ENCODE results near the gene NR1I3.
"Not testable (repeated sequence)": the region's sequence is repeated elsewhere in the genome, so short reads cannot be mapped to it uniquely, and the experiment has no call there.

The NR1I3 gene

GRCh38 chr1:161259345-161259702 is 21.3 kb upstream of the NR1I3 start:
- Mint-ChIP-seq H3K27ac (no peak overlapping the region), H3K9me3 (peaks cover 31% of the 10 kb centered on the region), H3K4me1 (ENCODE audit: low read depth) (peaks cover 7% of the 10 kb centered on the region), H3K4me3 (peak overlapping the region; percentile 41), H3K36me3 (ENCODE audit: low read depth) (peaks cover 7% of the 10 kb centered on the region), H3K27me3 (ENCODE audit: low read depth) (peaks cover 64% of the 10 kb centered on the region)

- Mint-ChIP-seq H3K27ac (no peak within 1 kb of the TSS), H3K27me3 (ENCODE audit: low read depth) (peaks cover 64% of the 10 kb centered on the region), H3K4me3 (peak within 1 kb of the TSS; percentile 79)
These were observed 20.7 kb upstream of the NR1I3 start, which contains the start of gene PCP4L1 for GRCh38 chr1:161258439-161259344. TSS of gene PCP4L1 (plus strand) at chr1:161258745. CDS start at chr1:161258975, 230 bp downstream.

DNA sequence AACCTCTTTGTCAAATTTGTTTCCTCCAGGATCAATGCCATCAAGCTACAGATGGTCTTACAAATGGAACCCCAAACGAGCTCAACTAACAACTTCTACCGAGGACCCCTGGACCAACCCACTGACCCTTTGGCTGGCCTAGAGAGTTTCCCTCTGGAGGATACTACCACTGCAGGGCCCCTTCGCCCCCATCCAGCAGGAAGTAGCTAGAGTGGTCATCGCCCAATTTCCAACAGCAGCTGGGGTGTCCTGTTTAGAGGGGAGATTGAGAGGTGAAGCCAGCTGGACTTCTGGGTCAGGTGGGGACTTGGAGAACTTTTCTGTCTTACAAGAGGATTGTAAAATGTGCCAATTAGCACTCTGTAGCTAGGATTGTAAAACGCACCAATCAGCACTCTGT is 19.1 kb upstream of the NR1I3 start:
- peaks cover 31% of the 10 kb centered on the region for H3K9me3 Mint-ChIP-seq
- H3K27ac Mint-ChIP-seq; H3K4me3 Mint-ChIP-seq; H3K36me3 Mint-ChIP-seq (ENCODE audit: low read depth); H3K4me1 Mint-ChIP-seq (ENCODE audit: low read depth): not testable (repeated sequence)
- peaks cover 59% of the 10 kb centered on the region for H3K27me3 Mint-ChIP-seq (ENCODE audit: low read depth)

More at GRCh38 chr1:161258439-161259344, 20.7 kb upstream of the NR1I3 start, which contains the start of gene PCP4L1:
- Mint-ChIP-seq H3K4me1 (ENCODE audit: low read depth) (peaks cover 7% of the 10 kb centered on the region), H3K36me3 (ENCODE audit: low read depth) (peaks cover 7% of the 10 kb centered on the region), H3K9me3 (peaks cover 31% of the 10 kb centered on the region)

DNA sequence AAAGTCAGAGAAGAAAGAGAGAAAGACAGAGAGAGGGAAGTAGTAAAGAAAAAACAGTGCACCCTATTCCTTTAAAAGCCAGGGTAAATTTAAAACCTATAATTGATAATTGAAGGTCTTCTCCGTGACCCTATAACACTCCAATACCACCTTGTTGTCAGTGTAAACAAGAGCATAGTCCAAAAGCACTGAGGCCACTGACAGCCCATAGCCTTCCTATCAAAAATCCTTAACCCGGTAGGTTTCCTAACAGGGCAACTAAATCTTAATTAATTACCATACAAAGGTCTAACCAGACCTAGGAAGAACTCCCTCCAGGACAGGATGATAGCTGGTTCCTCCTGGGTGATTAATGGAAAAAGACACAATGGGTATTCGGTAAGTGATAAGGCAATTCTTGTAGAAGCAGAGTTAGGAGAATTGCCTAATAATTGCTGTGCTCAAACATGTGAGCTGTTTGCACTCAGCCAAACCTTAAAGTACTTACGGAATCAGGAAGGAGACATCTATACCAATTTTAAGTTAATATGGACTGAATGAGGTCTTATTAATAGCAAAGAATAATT is 18.0 kb upstream of the NR1I3 start:
- Mint-ChIP-seq H3K27me3 (ENCODE audit: low read depth) (peaks cover 49% of the 10 kb centered on the region), H3K9me3 (peaks cover 31% of the 10 kb centered on the region)
- not testable (repeated sequence) for H3K4me3 Mint-ChIP-seq; H3K4me1 Mint-ChIP-seq (ENCODE audit: low read depth); H3K36me3 Mint-ChIP-seq (ENCODE audit: low read depth); H3K27ac Mint-ChIP-seq

DNA sequence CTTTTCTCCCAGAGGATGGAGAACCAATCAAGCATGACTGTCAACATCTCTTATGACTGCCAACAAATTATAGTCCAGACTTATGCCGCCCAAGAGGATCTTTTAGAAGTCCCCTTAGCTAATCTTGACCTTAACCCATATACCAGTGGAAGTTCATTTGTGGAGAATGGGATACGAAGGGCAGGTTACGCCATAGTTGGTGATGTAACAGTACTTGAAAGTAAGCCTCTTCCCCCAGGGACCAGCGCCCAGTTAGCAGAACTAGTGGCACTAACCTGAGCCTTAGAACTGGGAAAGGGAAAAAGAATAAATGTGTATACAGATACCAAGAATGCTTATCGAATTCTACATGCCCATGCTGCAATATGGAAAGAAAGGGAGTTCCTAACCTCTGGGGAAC is 17.3 kb upstream of the NR1I3 start:
- H3K9me3 Mint-ChIP-seq, result peaks cover 31% of the 10 kb centered on the region
- not testable (repeated sequence) for H3K36me3 Mint-ChIP-seq (ENCODE audit: low read depth); H3K27ac Mint-ChIP-seq; H3K4me1 Mint-ChIP-seq (ENCODE audit: low read depth); H3K4me3 Mint-ChIP-seq
- H3K27me3 Mint-ChIP-seq (ENCODE audit: low read depth), result peaks cover 43% of the 10 kb centered on the region

- Mint-ChIP-seq H3K4me3 (no peak overlapping the region), H3K4me1 (ENCODE audit: low read depth) (no peaks in the 10 kb centered on the region), H3K9me3 (peaks cover 17% of the 10 kb centered on the region)
These were observed 13.6 kb upstream of the NR1I3 start for GRCh38 chr1:161251579-161251978.

GRCh38 chr1:161250829-161251228 is 12.8 kb upstream of the NR1I3 start:
- Mint-ChIP-seq H3K27me3 (ENCODE audit: low read depth) (peaks cover 9% of the 10 kb centered on the region), H3K36me3 (ENCODE audit: low read depth) (peaks cover 4% of the 10 kb centered on the region), H3K27ac (no peak overlapping the region), H3K9me3 (peaks cover 9% of the 10 kb centered on the region), H3K4me3 (no peak overlapping the region), H3K4me1 (ENCODE audit: low read depth) (no peaks in the 10 kb centered on the region)

More at GRCh38 chr1:161251579-161251978, 13.6 kb upstream of the NR1I3 start:
- H3K27me3 Mint-ChIP-seq (ENCODE audit: low read depth), result peaks cover 13% of the 10 kb centered on the region
- H3K36me3 Mint-ChIP-seq (ENCODE audit: low read depth), result peaks cover 4% of the 10 kb centered on the region
- H3K27ac Mint-ChIP-seq, result no peak overlapping the region

GRCh38 chr1:161250100-161250499 is 12.1 kb upstream of the NR1I3 start:
- H3K9me3 Mint-ChIP-seq; H3K27me3 Mint-ChIP-seq (ENCODE audit: low read depth); H3K4me1 Mint-ChIP-seq (ENCODE audit: low read depth); H3K36me3 Mint-ChIP-seq (ENCODE audit: low read depth); H3K4me3 Mint-ChIP-seq; H3K27ac Mint-ChIP-seq: not testable (repeated sequence)

DNA sequence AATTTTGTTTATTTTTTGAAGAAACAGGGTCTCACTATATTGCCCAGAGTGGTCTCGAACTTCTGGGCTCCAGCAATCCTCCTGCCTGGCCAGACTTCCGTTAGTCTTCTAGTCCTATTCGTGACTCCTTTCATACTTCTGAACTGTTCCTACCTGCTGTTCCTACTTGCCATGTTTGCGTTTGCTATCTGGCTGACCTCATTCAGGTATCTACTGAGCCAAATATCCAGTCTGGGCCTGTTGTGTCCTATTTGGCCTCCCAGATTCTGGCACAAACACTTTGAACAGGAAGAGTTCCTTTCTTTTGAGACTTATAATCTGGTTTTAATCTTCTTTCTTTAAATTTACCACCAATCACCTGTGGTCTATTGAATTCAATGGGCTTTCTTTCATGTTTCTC is 6.9 kb upstream of the NR1I3 start:
- Mint-ChIP-seq H3K27ac (no peak overlapping the region), H3K36me3 (ENCODE audit: low read depth) (no peaks in the 10 kb centered on the region), H3K27me3 (ENCODE audit: low read depth) (peaks cover 28% of the 10 kb centered on the region), H3K9me3 (peaks cover 3% of the 10 kb centered on the region), H3K4me3 (no peak overlapping the region), H3K4me1 (ENCODE audit: low read depth) (no peaks in the 10 kb centered on the region)

GRCh38 chr1:161242313-161242712 is 4.3 kb upstream of the NR1I3 start:
- Mint-ChIP-seq H3K4me3 (no peak overlapping the region), H3K27me3 (ENCODE audit: low read depth) (peaks cover 31% of the 10 kb centered on the region), H3K4me1 (ENCODE audit: low read depth) (no peaks in the 10 kb centered on the region)

DNA sequence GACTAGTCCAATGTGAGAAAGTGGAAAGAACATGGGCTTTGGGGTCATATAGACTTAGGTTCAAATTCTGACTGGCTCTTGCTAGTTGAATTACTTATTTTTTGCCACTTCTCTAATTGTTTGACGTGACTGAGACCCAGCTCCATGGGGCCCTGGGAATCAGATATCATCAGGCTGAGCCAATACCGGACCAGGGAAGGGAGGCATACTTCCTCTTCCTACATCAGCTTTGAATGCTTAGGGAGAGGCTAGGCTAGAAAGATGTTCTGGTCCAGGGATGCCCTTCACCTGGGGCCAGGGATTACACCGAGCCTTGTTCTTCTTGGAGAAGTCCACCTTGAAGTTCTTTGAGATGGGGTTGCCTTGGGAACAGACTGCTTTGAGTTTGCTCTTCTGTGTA is 3.7 kb upstream of the NR1I3 start:
- Mint-ChIP-seq H3K9me3 (no peaks in the 10 kb centered on the region), H3K27ac (no peak overlapping the region), H3K4me1 (ENCODE audit: low read depth) (no peaks in the 10 kb centered on the region), H3K27me3 (ENCODE audit: low read depth) (peaks cover 31% of the 10 kb centered on the region), H3K4me3 (no peak overlapping the region), H3K36me3 (ENCODE audit: low read depth) (no peaks in the 10 kb centered on the region)

More at GRCh38 chr1:161242313-161242712, 4.3 kb upstream of the NR1I3 start:
- no peaks in the 10 kb centered on the region for H3K36me3 Mint-ChIP-seq (ENCODE audit: low read depth)
- H3K27ac Mint-ChIP-seq, result no peak overlapping the region
- H3K9me3 Mint-ChIP-seq, result no peaks in the 10 kb centered on the region

- H3K27ac Mint-ChIP-seq, result no peak overlapping the region
- no peaks in the 10 kb centered on the region for H3K4me1 Mint-ChIP-seq (ENCODE audit: low read depth)
- peaks cover 24% of the 10 kb centered on the region for H3K27me3 Mint-ChIP-seq (ENCODE audit: low read depth)
- no peaks in the 10 kb centered on the region for H3K9me3 Mint-ChIP-seq
- no peaks in the 10 kb centered on the region for H3K36me3 Mint-ChIP-seq (ENCODE audit: low read depth)
- H3K4me3 Mint-ChIP-seq, result no peak overlapping the region
These were observed 1.8 kb downstream of the NR1I3 start for GRCh38 chr1:161235957-161236775.

- no peak overlapping the region for H3K27ac Mint-ChIP-seq
These were observed 4.9 kb downstream of the NR1I3 start for GRCh38 chr1:161233102-161233501.

DNA sequence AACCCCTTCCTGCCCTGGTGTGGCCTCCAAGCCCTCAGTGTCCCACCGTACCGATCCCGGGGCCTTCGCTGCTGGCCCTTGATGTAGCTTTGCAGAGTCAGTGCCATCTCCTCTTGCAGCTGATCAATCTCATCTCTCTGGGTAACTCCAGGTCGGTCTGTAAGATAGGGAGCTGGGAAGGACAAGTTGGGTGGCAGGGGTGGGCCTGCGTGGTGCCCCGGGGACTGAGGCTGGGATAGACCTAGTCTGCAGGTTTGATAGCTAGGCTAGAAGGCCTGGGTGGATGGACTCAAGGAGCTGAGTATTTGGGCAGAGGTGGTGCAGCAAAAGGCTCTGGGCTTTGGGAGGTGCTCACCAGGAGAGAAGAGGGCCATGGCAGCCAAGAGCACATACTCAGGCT is 7.2 kb downstream of the NR1I3 start:
- Mint-ChIP-seq H3K4me3 (no peak overlapping the region), H3K4me1 (ENCODE audit: low read depth) (peaks cover 20% of the 10 kb centered on the region), H3K9me3 (no peaks in the 10 kb centered on the region), H3K27ac (no peak overlapping the region), H3K27me3 (ENCODE audit: low read depth) (peaks cover 5% of the 10 kb centered on the region), H3K36me3 (ENCODE audit: low read depth) (peaks cover 26% of the 10 kb centered on the region)

More at GRCh38 chr1:161233102-161233501, 4.9 kb downstream of the NR1I3 start:
- H3K9me3 Mint-ChIP-seq, result no peaks in the 10 kb centered on the region
- peaks cover 19% of the 10 kb centered on the region for H3K36me3 Mint-ChIP-seq (ENCODE audit: low read depth)
- peaks cover 8% of the 10 kb centered on the region for H3K27me3 Mint-ChIP-seq (ENCODE audit: low read depth)
- H3K4me1 Mint-ChIP-seq (ENCODE audit: low read depth), result peaks cover 2% of the 10 kb centered on the region
- H3K4me3 Mint-ChIP-seq, result no peak overlapping the region

All from T-helper 1 cell treated with Interleukin-12 subunit alpha and Interleukin-12 subunit beta and Interleukin-4 antibody, amounts not matched to agents 30 μg/mL and 1 μg/mL, for 36 hours (primary cell).